ENCODE results near the gene TTC17. TPM values are rescaled to one million over a fixed set of nuclear protein-coding genes. Genes with fewer than 3 reads are reported as not detected.
A peak's percentile ranks its signal among the peaks of the same experiment; 100 is the strongest.

The TTC17 gene
- total and polyA plus RNA-seq, 9 of the 15 experiments (the other 6 are each of a cell fraction or from before 2014, with no cell fraction given), result 19.7 to 99.1 (median 53.3) TPM

- TF ChIP-seq, protein P1, sequence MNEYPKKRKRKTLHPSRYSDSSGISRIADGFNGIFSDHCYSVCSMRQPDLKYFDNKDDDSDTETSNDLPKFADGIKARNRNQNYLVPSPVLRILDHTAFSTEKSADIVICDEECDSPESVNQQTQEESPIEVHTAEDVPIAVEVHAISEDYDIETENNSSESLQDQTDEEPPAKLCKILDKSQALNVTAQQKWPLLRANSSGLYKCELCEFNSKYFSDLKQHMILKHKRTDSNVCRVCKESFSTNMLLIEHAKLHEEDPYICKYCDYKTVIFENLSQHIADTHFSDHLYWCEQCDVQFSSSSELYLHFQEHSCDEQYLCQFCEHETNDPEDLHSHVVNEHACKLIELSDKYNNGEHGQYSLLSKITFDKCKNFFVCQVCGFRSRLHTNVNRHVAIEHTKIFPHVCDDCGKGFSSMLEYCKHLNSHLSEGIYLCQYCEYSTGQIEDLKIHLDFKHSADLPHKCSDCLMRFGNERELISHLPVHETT (CRISPR knock-in tag; conservative IDR thresholded peaks at IDR 0.05 in 1 of 2, IDR thresholded peaks at IDR 0.05 in 1 of 2), result peak in 1 of 2 experiments; percentile 72; a peak in 2 of 4 replicates
- TF ChIP-seq LCOR (CRISPR knock-in tag; IDR thresholded peaks at IDR 0.05) (peak; percentile 87; the same call in 1 of the 2 replicates), CTBP1 (IDR thresholded peaks at IDR 0.05; ENCODE audit: borderline replicate concordance) (peak; percentile 38; the same call in 1 of the 2 replicates), RNF2 (IDR thresholded peaks at IDR 0.05) (0 out of 2 replicates have a peak, but pooled peaks have one; percentile 13), ARHGAP35 (IDR thresholded peaks at IDR 0.05; ENCODE audit: partially characterized antibody) (no peak), WHSC1 (IDR thresholded peaks at IDR 0.05; ENCODE audit: low read length) (no peak), NFIC (IDR thresholded peaks at IDR 0.05) (peak; percentile 43; the same call in 1 of the 2 replicates), ATF1 (CRISPR knock-in tag; IDR thresholded peaks at IDR 0.05) (no peak), ATF1 (tag; IDR thresholded peaks at IDR 0.05) (peak; percentile 61; the same call in 1 of the 2 replicates), NUFIP1 (IDR thresholded peaks at IDR 0.05; ENCODE audit: partially characterized antibody) (no peak), ZNF589 (CRISPR knock-in tag; IDR thresholded peaks at IDR 0.05; ENCODE audit: low read depth) (peak; percentile 51; the same call in 1 of the 2 replicates), ZKSCAN1 (IDR thresholded peaks at IDR 0.05; ENCODE audit: low read depth, low read length) (0 out of 2 replicates have a peak, but pooled peaks have one; percentile 0), ZNF239 (CRISPR knock-in tag; IDR thresholded peaks at IDR 0.05) (no peak), ESRRA (IDR thresholded peaks at IDR 0.05; ENCODE audit: borderline replicate concordance, low read depth) (peak; percentile 31; the same call in 1 of the 2 replicates), ARID1B (IDR thresholded peaks at IDR 0.05) (no peak), BRF1 (IDR thresholded peaks at IDR 0.05; ENCODE audit: borderline replicate concordance, extremely low read depth, insufficient read length) (no peak), ZNF583 (CRISPR knock-in tag; IDR thresholded peaks at IDR 0.05) (0 out of 2 replicates have a peak, but pooled peaks have one; percentile 34), ZNF24 (IDR thresholded peaks at IDR 0.05) (no peak)
- TF ChIP-seq, protein P2, sequence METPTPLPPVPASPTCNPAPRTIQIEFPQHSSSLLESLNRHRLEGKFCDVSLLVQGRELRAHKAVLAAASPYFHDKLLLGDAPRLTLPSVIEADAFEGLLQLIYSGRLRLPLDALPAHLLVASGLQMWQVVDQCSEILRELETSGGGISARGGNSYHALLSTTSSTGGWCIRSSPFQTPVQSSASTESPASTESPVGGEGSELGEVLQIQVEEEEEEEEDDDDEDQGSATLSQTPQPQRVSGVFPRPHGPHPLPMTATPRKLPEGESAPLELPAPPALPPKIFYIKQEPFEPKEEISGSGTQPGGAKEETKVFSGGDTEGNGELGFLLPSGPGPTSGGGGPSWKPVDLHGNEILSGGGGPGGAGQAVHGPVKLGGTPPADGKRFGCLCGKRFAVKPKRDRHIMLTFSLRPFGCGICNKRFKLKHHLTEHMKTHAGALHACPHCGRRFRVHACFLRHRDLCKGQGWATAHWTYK (CRISPR knock-in tag; IDR thresholded peaks at IDR 0.05), result peak; percentile 84; the same call in 1 of the 2 replicates
- TF ChIP-seq, protein P3, sequence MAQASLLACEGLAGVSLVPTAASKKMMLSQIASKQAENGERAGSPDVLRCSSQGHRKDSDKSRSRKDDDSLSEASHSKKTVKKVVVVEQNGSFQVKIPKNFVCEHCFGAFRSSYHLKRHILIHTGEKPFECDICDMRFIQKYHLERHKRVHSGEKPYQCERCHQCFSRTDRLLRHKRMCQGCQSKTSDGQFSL (CRISPR knock-in tag; IDR thresholded peaks at IDR 0.05), result peak; percentile 94
- TF ChIP-seq, protein P3 (tag; IDR thresholded peaks at IDR 0.05), result no peak; a peak in 1 of 4 replicates
These were observed at the start of gene TTC17 (continued) for GRCh38 chr11:43358801-43359421.

Measured in K562 (cell line).